ENCODE results near the gene KRT74. TPM values are rescaled to one million over a fixed set of nuclear protein-coding genes. Genes with fewer than 3 reads are reported as not detected.

The KRT74 gene
- polyA plus RNA-seq (2011; rRNA removed) (not detected in 2 replicates), polyA minus RNA-seq (2011; rRNA and poly(A)+ RNA removed) (not detected in 2 replicates)

DNA sequence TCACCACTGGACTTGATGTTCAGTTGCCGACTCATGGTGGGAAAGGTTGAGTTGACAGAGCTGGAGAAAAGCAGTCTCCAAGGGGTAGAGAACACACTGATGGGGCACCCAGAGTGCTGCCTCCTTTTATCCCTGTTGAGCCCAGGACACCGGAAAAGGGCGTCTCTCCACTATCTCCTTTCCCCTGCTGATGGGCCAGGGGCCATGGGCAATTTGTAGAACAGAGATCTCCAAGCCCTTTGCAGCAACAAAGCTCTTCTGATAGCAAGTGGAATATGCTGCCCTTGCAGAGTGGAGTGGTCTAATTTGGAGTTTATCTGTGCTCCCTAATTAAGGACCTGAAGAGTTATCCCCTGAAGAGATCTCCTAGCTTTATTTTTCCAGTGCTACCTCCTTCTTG lies at the start of gene KRT74:
TSS of gene KRT74 (minus strand) at position 101 of the 400 bp plus-strand sequence. CDS start at position 35, 66 bp downstream.
- DNase-seq (ENCODE audit: low read depth), result no peak
- Histone ChIP-seq H3K36me3 (ENCODE audit: control insufficient read depth, insufficient read depth, low read length) (no peaks in the 10 kb centered on the region), H3K4me3 (ENCODE audit: low read depth, low read length) (no peak within 1 kb of the TSS), H3K27me3 (ENCODE audit: control insufficient read depth, insufficient read depth, low read length) (peaks cover 10% of the 10 kb centered on the region)
- ChIA-PET POLR2A (no interaction called here), CTCF (interaction anchor here (0.7 to 17.2 kb wide), 5 partner anchors 9 to 392 kb away, joined by 4 to 283 read pairs (median 5); no protein-coding TSS in a partner anchor)
- TF ChIP-seq, protein P1, sequence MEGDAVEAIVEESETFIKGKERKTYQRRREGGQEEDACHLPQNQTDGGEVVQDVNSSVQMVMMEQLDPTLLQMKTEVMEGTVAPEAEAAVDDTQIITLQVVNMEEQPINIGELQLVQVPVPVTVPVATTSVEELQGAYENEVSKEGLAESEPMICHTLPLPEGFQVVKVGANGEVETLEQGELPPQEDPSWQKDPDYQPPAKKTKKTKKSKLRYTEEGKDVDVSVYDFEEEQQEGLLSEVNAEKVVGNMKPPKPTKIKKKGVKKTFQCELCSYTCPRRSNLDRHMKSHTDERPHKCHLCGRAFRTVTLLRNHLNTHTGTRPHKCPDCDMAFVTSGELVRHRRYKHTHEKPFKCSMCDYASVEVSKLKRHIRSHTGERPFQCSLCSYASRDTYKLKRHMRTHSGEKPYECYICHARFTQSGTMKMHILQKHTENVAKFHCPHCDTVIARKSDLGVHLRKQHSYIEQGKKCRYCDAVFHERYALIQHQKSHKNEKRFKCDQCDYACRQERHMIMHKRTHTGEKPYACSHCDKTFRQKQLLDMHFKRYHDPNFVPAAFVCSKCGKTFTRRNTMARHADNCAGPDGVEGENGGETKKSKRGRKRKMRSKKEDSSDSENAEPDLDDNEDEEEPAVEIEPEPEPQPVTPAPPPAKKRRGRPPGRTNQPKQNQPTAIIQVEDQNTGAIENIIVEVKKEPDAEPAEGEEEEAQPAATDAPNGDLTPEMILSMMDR (IDR thresholded peaks at IDR 0.05; ENCODE audit: insufficient read depth, low read depth, low read length), result no peak

DNA sequence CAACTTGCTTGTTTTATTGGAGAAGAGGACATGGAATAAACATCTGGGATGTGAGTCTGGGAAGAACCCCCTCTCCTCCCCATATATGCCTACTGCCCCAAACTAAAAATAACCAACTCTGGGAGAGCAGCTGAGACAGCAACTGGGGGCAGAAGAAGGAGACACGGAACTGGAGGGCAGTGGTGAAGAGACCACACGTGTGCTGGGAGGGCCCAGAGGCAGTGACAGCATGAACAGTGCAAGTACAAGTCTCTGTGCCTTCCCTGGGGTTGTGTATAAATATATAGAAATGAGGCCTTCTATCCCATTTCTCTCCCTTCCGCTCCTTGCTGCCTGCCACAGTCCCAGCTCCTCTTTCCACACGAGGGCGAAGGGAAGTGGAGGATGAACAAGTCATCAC lies 48.7 kb upstream of the KRT74 start:
- CTCF ChIA-PET, result no interaction called here
- Histone ChIP-seq H3K4me3 (ENCODE audit: low read depth, low read length) (no peak overlapping the region), H3K27me3 (ENCODE audit: control insufficient read depth, insufficient read depth, low read length) (peaks cover 7% of the 10 kb centered on the region), H3K36me3 (ENCODE audit: control insufficient read depth, insufficient read depth, low read length) (no peaks in the 10 kb centered on the region)
- POLR2A ChIA-PET, result no interaction called here
- TF ChIP-seq, protein P1 (IDR thresholded peaks at IDR 0.05; ENCODE audit: insufficient read depth, low read depth, low read length), result no peak
- DNase-seq (ENCODE audit: low read depth), result no peak

DNA sequence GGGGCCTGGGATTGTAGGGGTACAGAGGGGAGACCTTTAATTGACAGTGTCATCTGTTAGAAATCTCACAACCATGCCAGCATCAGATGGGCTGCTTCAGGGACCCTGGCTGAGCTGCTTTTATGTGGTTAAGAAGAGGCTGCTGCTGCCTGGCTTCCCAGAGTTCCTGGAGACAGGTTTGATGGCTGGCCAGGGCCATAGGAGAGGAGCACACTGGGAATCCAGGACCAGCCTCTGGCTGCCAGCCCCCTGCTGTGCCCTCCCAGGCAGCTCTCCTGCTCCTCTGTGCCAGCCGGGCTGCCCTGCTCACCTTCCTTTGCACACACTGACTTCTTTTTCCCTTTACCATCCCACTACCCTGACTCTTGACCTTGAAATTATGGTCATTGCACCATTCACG lies 45.2 kb upstream of the KRT74 start:
- ChIA-PET POLR2A (no interaction called here), CTCF (interaction anchor here (1.0 kb wide), 1 partner anchor 35 kb away, joined by 4 read pairs; no protein-coding TSS in a partner anchor)
- H3K36me3 ChIP-seq (ENCODE audit: control insufficient read depth, insufficient read depth, low read length), result no peaks in the 10 kb centered on the region
- DNase-seq (ENCODE audit: low read depth), result no peak
- no peak overlapping the region for H3K4me3 ChIP-seq (ENCODE audit: low read depth, low read length)
- peaks cover 5% of the 10 kb centered on the region for H3K27me3 ChIP-seq (ENCODE audit: control insufficient read depth, insufficient read depth, low read length)
- TF ChIP-seq, protein P1 (IDR thresholded peaks at IDR 0.05; ENCODE audit: insufficient read depth, low read depth, low read length), result no peak

DNA sequence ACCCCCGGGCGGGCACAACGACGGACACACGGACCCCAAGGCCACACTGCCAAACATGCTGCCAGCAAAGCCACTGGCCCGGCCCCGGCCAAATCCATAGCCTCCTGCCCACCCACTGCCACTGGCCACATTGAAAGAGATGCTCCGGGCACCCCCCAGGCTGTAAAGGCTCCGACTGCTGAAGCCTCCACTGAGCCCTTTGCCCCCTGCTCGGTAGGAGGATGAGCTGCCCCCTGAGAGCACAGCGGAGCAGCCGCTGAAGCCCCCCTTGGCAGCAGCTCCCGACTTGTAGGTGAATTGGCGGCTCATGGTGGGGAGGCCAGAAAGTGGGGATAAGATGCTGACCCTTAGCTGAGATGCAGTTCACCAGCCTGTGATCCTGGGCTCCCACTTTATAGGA lies 44.6 kb upstream of the KRT74 start, which contains the start of gene KRT73:
TSS of gene KRT73 (minus strand) at position 344 of the 400 bp plus-strand sequence. CDS start at position 309, 35 bp downstream.
- Histone ChIP-seq H3K36me3 (ENCODE audit: control insufficient read depth, insufficient read depth, low read length) (no peaks in the 10 kb centered on the region), H3K27me3 (ENCODE audit: control insufficient read depth, insufficient read depth, low read length) (peaks cover 7% of the 10 kb centered on the region), H3K4me3 (ENCODE audit: low read depth, low read length) (no peak within 1 kb of the TSS)
- ChIA-PET POLR2A (no interaction called here), CTCF (no interaction called here)
- DNase-seq (ENCODE audit: low read depth), result no peak
- TF ChIP-seq, protein P1 (IDR thresholded peaks at IDR 0.05; ENCODE audit: insufficient read depth, low read depth, low read length), result no peak

DNA sequence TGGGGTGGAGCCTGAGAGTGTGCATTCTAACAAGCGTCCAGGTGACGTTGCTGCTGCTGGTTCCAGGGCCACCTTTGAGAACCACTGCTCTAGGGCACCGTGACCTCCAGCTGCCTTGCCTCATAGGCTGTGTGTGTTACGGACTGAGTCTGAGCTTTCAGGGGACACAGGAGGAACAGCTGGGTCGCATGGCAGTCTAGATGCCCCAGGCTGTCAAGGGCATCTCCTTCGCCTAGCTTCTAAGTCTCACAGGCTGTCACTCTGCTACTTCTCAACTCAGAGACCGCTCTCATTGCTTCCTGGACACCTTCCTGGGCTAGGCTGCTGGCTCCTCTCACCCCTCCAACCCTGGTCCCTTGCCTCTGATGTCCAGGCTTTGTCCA lies 43.8 kb upstream of the KRT74 start:
- TF ChIP-seq, protein P1 (IDR thresholded peaks at IDR 0.05; ENCODE audit: insufficient read depth, low read depth, low read length), result no peak
- peaks cover 8% of the 10 kb centered on the region for H3K27me3 ChIP-seq (ENCODE audit: control insufficient read depth, insufficient read depth, low read length)
- CTCF ChIA-PET, result interaction anchor here (1.6 kb wide), 1 partner anchor 262 kb away, joined by 4 read pairs; no protein-coding TSS in a partner anchor

More for the DNA sequence above, 43.8 kb upstream of the KRT74 start:
- no peak for DNase-seq (ENCODE audit: low read depth)
- H3K36me3 ChIP-seq (ENCODE audit: control insufficient read depth, insufficient read depth, low read length), result no peaks in the 10 kb centered on the region
- POLR2A ChIA-PET, result no interaction called here
- H3K4me3 ChIP-seq (ENCODE audit: low read depth, low read length), result no peak overlapping the region
